ENCODE measurements around the gene KIF26A. TPM values are rescaled to one million over a fixed set of nuclear protein-coding genes. Genes with fewer than 3 reads are reported as not detected.

The KIF26A gene
- total RNA-seq, 4 donors from 2014 or later = 0.53 to 5.8 (median 1.6) TPM

GRCh38 chr14:104101651-104102281, 36.6 kb upstream of the KIF26A start:
- TF ChIP-seq POLR2A (IDR thresholded peaks at IDR 0.05) (no peak), CTCF (IDR thresholded peaks at IDR 0.05) (no peak)
- no peaks in the 10 kb centered on the region for H3K36me3 ChIP-seq
- peak in 1 of 3 donors; percentile 34 for DNase-seq
- H3K9me3 ChIP-seq = no peaks in the 10 kb centered on the region
- no peaks in the 10 kb centered on the region for H3K27me3 ChIP-seq
- H3K27ac ChIP-seq = no peak overlapping the region
- peaks cover 0 to 20% (median 0%) of the 10 kb centered on the region in 4 donors for H3K4me1 ChIP-seq
- no peak overlapping the region for H3K4me3 ChIP-seq

GRCh38 chr14:104102282-104102914, 36.0 kb upstream of the KIF26A start:
- Histone ChIP-seq H3K27ac (no peak overlapping the region), H3K27me3 (no peaks in the 10 kb centered on the region), H3K36me3 (no peaks in the 10 kb centered on the region), H3K9me3 (no peaks in the 10 kb centered on the region), H3K4me3 (no peak overlapping the region), H3K4me1 (peaks cover 0 to 20% (median 0%) of the 10 kb centered on the region in 4 donors)
- peak in 1 of 3 donors; percentile 32 for DNase-seq
- TF ChIP-seq POLR2A (IDR thresholded peaks at IDR 0.05) (no peak), CTCF (IDR thresholded peaks at IDR 0.05) (no peak)

- H3K36me3 ChIP-seq = no peaks in the 10 kb centered on the region
- no peaks in the 10 kb centered on the region for H3K9me3 ChIP-seq
- no peak overlapping the region for H3K27ac ChIP-seq
- TF ChIP-seq CTCF (IDR thresholded peaks at IDR 0.05) = no peak
- no peak for TF ChIP-seq POLR2A (IDR thresholded peaks at IDR 0.05)
- no peak overlapping the region for H3K4me3 ChIP-seq
- peaks cover 0 to 20% (median 0%) of the 10 kb centered on the region in 4 donors for H3K4me1 ChIP-seq
- DNase-seq = no peak
- no peaks in the 10 kb centered on the region for H3K27me3 ChIP-seq
Measured at GRCh38 chr14:104103061-104103445, 35.3 kb upstream of the KIF26A start.

GRCh38 chr14:104103446-104104075, 34.8 kb upstream of the KIF26A start:
- Histone ChIP-seq H3K4me3 (no peak overlapping the region), H3K27ac (no peak overlapping the region), H3K27me3 (no peaks in the 10 kb centered on the region), H3K9me3 (no peaks in the 10 kb centered on the region), H3K4me1 (peaks cover 0 to 20% (median 0%) of the 10 kb centered on the region in 4 donors), H3K36me3 (no peaks in the 10 kb centered on the region)
- TF ChIP-seq CTCF (IDR thresholded peaks at IDR 0.05) (no peak), POLR2A (IDR thresholded peaks at IDR 0.05) (no peak)
- DNase-seq = peak in 1 of 3 donors; percentile 47

- peak in 1 of 3 donors; percentile 30 for DNase-seq
- Histone ChIP-seq H3K27ac (no peak overlapping the region), H3K9me3 (no peaks in the 10 kb centered on the region), H3K4me3 (no peak overlapping the region), H3K36me3 (no peaks in the 10 kb centered on the region), H3K4me1 (peaks cover 0 to 20% (median 0%) of the 10 kb centered on the region in 4 donors), H3K27me3 (no peaks in the 10 kb centered on the region)
- TF ChIP-seq CTCF (IDR thresholded peaks at IDR 0.05) (no peak), POLR2A (IDR thresholded peaks at IDR 0.05) (no peak)
Measured at GRCh38 chr14:104104076-104104901, 34.1 kb upstream of the KIF26A start.
